Stomach (tissue), 9 donors: Measurements from ENCODE around the gene BRD3OS. TPM values are rescaled to one million over a fixed set of nuclear protein-coding genes. Genes with fewer than 3 reads are reported as not detected.
A peak's percentile ranks its signal among the peaks of the same experiment; 100 is the strongest.

Experiments
- DNase-seq, 2 donors: peaks; one replicate each; pipeline versions ENCODE4 v3.0.0 to v3.0.0-alpha.2; 2013 to 2019
- H3K27ac ChIP-seq, 5 donors: fragments of 200-600 bp in 4 of 5; sonication (generic) in 4 of 5; one replicate each; pipeline ENCODE4 v1.5.1; 2013 to 2019; ENCODE audit warnings: mild to moderate bottlenecking in 1 of 5, moderate library complexity in 1 of 5
- H3K27me3 ChIP-seq, 3 donors: fragments of 200-600 bp; sonication (generic); one replicate each; pipeline ENCODE4 v1.5.1; 2017 to 2019; ENCODE audit warnings: mixed run types in 1 of 3
- H3K36me3 ChIP-seq, 4 donors: fragments of 200-600 bp; sonication (generic); 1 replicate in 3 of 4; 2 replicates in 1 of 4; pipeline ENCODE4 v1.5.1; 2016 to 2019
- H3K4me1 ChIP-seq, 4 donors: fragments of 200-600 bp; sonication (generic); one replicate each; pipeline ENCODE4 v1.5.1; 2016 to 2019
- H3K4me3 ChIP-seq, 4 donors: fragments of 200-600 bp; sonication (generic) in 3 of 4; one replicate each; pipeline ENCODE4 v1.5.1; 2016 to 2019; ENCODE audit warnings: mild to moderate bottlenecking in 1 of 4
- H3K9me3 ChIP-seq, 4 donors: fragments of 200-600 bp; sonication (generic); one replicate each; pipeline ENCODE4 v1.5.1; 2016 to 2019
- CTCF ChIP-seq, 7 experiments: fragments of 450-650 bp in 4 of 7; fragments of 200-600 bp in 3 of 7; sonication (generic) in 3 of 7; IDR thresholded peaks; one replicate each; pipeline ENCODE4 v1.5.1; 2016 to 2019; ENCODE audit warnings: antibody characterized with exemption in 7 of 7, control low read depth in 2 of 7, mild to moderate bottlenecking in 1 of 7
- EP300 ChIP-seq: sonication (generic); formaldehyde crosslinking; IDR thresholded peaks from one replicate; pipeline ENCODE4 v1.6.1; 2017; ENCODE audit warnings: antibody characterized with exemption
- POLR2A ChIP-seq, 4 donors: fragments of 450-650 bp; IDR thresholded peaks; one replicate each; pipeline ENCODE4 v1.6.1; 2016; ENCODE audit warnings: antibody characterized with exemption in 4 of 4, control low read depth in 2 of 4, mild to moderate bottlenecking in 1 of 4, moderate library complexity in 1 of 4
- POLR2AphosphoS5 ChIP-seq, 3 donors: sonication (generic); formaldehyde crosslinking; IDR thresholded peaks; one replicate each; pipeline ENCODE4 v1.6.1; 2016; ENCODE audit warnings: antibody characterized with exemption in 3 of 3
- WGBS, 5 donors: extraction: QIAGEN DNeasy Blood & Tissue Kit in 3 of 5; methylation state at CpG; one replicate each; pipeline versions ENCODE4 v1.1.5 to v1.1.7; 2013 to 2018; 5-methylcytosine and 5-hydroxymethylcytosine counted together
- intact Hi-C: fragments of 100-400 bp; cut with DNase I; formaldehyde crosslinking; loops from one replicate; pipeline ENCODE4 v1.15.1; 2023; ENCODE audit warnings: low total_unique reads
- polyA plus RNA-seq, 3 donors: library from polyadenylated mRNA; stranded (reverse); fragments of 200-250 nt; gene quantifications; one replicate each; pipeline ENCODE4 v1.2.3, GENCODE V29; 2013
- total RNA-seq, 5 donors: library from RNA; depleted of rRNA; stranded (reverse); fragments of >200 nt; gene quantifications; one replicate each; pipeline versions ENCODE4 v1.1.0 to v1.2.3, GENCODE V29; 2014 to 2016
- donor health status: healthy with polysubstance abuse.
- donor health status: Bipolar disorder and iron deficiency.
- donor health status: healthy.

Gene BRD3OS
- total and polyA plus RNA-seq, 8 donors = 2.4 to 12.0 (median 6.2) TPM; not detected in 1

DNA sequence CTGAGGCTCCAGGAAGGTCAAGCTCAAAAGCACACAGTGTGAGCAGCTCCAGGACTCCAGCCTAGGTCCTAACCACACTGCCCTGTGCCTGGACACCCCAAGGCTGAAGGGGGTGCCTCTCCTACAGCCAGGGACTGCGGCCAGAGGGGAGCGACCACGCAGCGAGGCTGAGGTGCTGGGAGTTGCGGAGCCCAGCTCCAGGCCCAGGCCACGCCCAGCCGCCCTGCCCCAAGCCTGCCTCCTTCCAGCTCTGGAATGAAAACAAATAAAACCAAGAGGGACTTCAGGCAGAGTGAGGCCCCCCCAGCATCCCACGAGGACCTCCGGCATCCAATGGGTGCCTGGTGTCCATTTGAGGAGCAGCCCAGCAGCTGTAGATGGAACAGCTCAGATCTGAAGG lies 48.4 kb upstream of the BRD3OS start:
- Histone ChIP-seq H3K4me3 (no peak overlapping the region), H3K4me1 (peaks cover 31 to 72% (median 58%) of the 10 kb centered on the region in 4 donors), H3K27me3 (no peaks in the 10 kb centered on the region), H3K27ac (no peak overlapping the region), H3K36me3 (no peaks in the 10 kb centered on the region), H3K9me3 (no peaks in the 10 kb centered on the region)
- 43 to 62% (median 55%) methylated on average over 2 to 9 of the region's 9 CpGs for WGBS, 5 donors
- TF ChIP-seq CTCF (IDR thresholded peaks at IDR 0.05) (no peak), POLR2AphosphoS5 (IDR thresholded peaks at IDR 0.05) (no peak), POLR2A (IDR thresholded peaks at IDR 0.05) (no peak), EP300 (no peak)
- intact Hi-C loops = no loop called here
- DNase-seq = no peak

DNA sequence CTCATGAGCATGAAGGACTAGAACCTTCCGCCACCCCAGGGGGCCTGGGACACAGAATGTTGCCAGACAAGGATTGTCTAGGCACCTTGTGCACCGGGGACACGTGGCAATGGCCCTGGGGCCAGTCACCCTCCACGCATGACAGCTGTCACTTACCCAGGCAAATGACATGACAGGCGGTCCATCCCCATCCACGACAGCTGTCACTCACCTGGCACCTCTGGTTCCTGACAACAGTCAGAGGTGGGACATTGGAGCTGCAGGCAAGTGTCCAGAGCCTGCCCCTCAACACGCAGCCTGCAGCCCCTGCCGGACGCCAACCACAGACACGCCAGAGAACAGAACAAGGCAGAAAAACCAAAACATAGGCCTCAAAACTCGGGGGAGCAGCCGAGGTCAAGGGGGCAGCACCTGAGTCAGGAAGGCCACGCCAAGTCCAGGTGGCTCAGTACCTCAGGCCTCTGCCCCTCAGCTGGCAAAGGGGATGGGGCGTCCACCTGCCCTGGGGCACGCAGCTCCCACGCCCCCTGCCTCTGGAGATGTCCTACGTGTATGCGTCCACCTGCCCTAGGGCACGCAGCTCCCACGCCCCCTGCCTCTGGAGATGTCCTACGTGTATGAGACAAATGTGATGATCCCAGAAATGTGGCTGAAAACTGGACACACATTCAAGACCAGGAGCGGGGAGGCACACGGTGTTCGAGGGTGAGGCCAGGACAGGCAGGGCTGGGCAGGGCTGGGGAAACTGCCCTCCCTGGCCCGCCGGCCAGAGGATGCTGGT lies 47.7 kb upstream of the BRD3OS start:
- H3K36me3 ChIP-seq = no peaks in the 10 kb centered on the region
- no peak for TF ChIP-seq POLR2A (IDR thresholded peaks at IDR 0.05)
- TF ChIP-seq POLR2AphosphoS5 (IDR thresholded peaks at IDR 0.05) = no peak
- TF ChIP-seq CTCF (IDR thresholded peaks at IDR 0.05) = no peak
- no peak for TF ChIP-seq EP300
- H3K27me3 ChIP-seq = no peaks in the 10 kb centered on the region
- H3K4me1 ChIP-seq = peaks cover 26 to 67% (median 51%) of the 10 kb centered on the region in 4 donors
- no peak overlapping the region for H3K4me3 ChIP-seq
- intact Hi-C loops = no loop called here
- DNase-seq = no peak
- no peak overlapping the region for H3K27ac ChIP-seq
- 86 to 95% (median 91%) methylated on average over 22 to 26 of the region's 26 CpGs for WGBS, 5 donors
- no peaks in the 10 kb centered on the region for H3K9me3 ChIP-seq

GRCh38 chr9:133978226-133978898 lies 46.9 kb upstream of the BRD3OS start:
- intact Hi-C loops = no loop called here
- DNase-seq = no peak
- WGBS, 5 donors = 58 to 74% (median 66%) methylated on average over 13 of the region's 13 CpGs
- Histone ChIP-seq H3K9me3 (no peaks in the 10 kb centered on the region), H3K36me3 (no peaks in the 10 kb centered on the region), H3K27ac (peak overlapping the region in 3 of 5 donors; percentile 2 to 55 (median 32)), H3K4me3 (no peak overlapping the region), H3K27me3 (no peaks in the 10 kb centered on the region), H3K4me1 (peaks cover 25 to 63% (median 47%) of the 10 kb centered on the region in 4 donors)
- TF ChIP-seq CTCF (IDR thresholded peaks at IDR 0.05) = no peak
- TF ChIP-seq EP300 = no peak
- no peak for TF ChIP-seq POLR2AphosphoS5 (IDR thresholded peaks at IDR 0.05)
- no peak for TF ChIP-seq POLR2A (IDR thresholded peaks at IDR 0.05)

GRCh38 chr9:133978899-133979272 lies 46.4 kb upstream of the BRD3OS start:
- intact Hi-C loops = no loop called here
- Histone ChIP-seq H3K27ac (peak overlapping the region in 3 of 5 donors; percentile 2 to 55 (median 32)), H3K9me3 (no peaks in the 10 kb centered on the region), H3K4me1 (peaks cover 20 to 58% (median 42%) of the 10 kb centered on the region in 4 donors), H3K36me3 (no peaks in the 10 kb centered on the region), H3K27me3 (no peaks in the 10 kb centered on the region), H3K4me3 (peak overlapping the region; percentile 2 to 35 (median 19))
- no peak for DNase-seq
- no peak for TF ChIP-seq EP300
- TF ChIP-seq POLR2AphosphoS5 (IDR thresholded peaks at IDR 0.05) = no peak
- no peak for TF ChIP-seq POLR2A (IDR thresholded peaks at IDR 0.05)
- no peak for TF ChIP-seq CTCF (IDR thresholded peaks at IDR 0.05)
- WGBS, 5 donors = 56 to 70% (median 69%) methylated on average over 13 to 16 of the region's 16 CpGs
